ENCODE measurements around the gene IMP3.

Gene IMP3

DNA sequence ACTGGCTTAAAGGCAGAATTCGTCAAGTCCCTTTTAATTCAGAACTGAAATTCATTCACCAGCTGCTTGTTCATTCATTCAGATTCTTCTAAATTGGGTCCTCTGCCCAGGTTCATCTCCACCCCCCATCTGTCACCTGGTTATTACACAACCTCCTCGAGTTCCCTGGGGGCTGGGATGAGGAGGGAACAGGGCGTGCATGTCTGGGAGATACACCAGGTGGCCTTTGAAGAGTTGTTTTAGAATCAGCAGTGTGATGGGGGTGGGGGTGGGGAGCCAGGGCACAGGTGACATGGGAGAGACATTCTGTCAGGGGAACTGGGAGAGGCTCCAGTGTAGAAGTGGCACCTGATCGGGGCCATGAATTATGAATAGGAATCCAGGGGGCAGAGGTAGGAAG lies 15.9 kb upstream of the IMP3 start:
- TF ChIP-seq SNAI2 (CRISPR knock-in tag; IDR thresholded peaks at IDR 0.05) (no peak), TOX (CRISPR knock-in tag; IDR thresholded peaks at IDR 0.05; ENCODE audit: borderline replicate concordance) (no peak), PPARA (CRISPR knock-in tag; IDR thresholded peaks at IDR 0.05; ENCODE audit: borderline replicate concordance) (no peak), ISL1 (CRISPR knock-in tag; IDR thresholded peaks at IDR 0.05) (no peak), CSRNP3 (CRISPR knock-in tag; IDR thresholded peaks at IDR 0.05) (no peak), ZNF8 (CRISPR knock-in tag; IDR thresholded peaks at IDR 0.05) (no peak), CSDC2 (CRISPR knock-in tag; IDR thresholded peaks at IDR 0.05) (no peak), ZFP30 (CRISPR knock-in tag; IDR thresholded peaks at IDR 0.05) (no peak), ZFP3 (CRISPR knock-in tag; IDR thresholded peaks at IDR 0.05) (no peak), ZNF565 (CRISPR knock-in tag; conservative IDR thresholded peaks at IDR 0.05; ENCODE audit: low read depth) (no peak), TCF4 (CRISPR knock-in tag; IDR thresholded peaks at IDR 0.05; ENCODE audit: borderline replicate concordance) (no peak), GLIS3 (CRISPR knock-in tag; IDR thresholded peaks at IDR 0.05) (no peak), RARB (CRISPR knock-in tag; IDR thresholded peaks at IDR 0.05) (no peak), PATZ1 (CRISPR knock-in tag; IDR thresholded peaks at IDR 0.05; ENCODE audit: borderline replicate concordance) (no peak), OSR1 (CRISPR knock-in tag; IDR thresholded peaks at IDR 0.05) (no peak)
- TF ChIP-seq, protein P1, sequence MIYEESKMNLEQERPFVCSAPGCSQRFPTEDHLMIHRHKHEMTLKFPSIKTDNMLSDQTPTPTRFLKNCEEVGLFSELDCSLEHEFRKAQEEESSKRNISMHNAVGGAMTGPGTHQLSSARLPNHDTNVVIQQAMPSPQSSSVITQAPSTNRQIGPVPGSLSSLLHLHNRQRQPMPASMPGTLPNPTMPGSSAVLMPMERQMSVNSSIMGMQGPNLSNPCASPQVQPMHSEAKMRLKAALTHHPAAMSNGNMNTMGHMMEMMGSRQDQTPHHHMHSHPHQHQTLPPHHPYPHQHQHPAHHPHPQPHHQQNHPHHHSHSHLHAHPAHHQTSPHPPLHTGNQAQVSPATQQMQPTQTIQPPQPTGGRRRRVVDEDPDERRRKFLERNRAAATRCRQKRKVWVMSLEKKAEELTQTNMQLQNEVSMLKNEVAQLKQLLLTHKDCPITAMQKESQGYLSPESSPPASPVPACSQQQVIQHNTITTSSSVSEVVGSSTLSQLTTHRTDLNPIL (CRISPR knock-in tag; IDR thresholded peaks at IDR 0.05; ENCODE audit: low read depth): no peak
- TF ChIP-seq, protein P2, sequence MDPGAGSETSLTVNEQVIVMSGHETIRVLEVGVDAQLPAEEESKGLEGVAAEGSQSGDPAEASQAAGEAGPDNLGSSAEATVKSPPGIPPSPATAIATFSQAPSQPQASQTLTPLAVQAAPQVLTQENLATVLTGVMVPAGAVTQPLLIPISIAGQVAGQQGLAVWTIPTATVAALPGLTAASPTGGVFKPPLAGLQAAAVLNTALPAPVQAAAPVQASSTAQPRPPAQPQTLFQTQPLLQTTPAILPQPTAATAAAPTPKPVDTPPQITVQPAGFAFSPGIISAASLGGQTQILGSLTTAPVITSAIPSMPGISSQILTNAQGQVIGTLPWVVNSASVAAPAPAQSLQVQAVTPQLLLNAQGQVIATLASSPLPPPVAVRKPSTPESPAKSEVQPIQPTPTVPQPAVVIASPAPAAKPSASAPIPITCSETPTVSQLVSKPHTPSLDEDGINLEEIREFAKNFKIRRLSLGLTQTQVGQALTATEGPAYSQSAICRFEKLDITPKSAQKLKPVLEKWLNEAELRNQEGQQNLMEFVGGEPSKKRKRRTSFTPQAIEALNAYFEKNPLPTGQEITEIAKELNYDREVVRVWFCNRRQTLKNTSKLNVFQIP (CRISPR knock-in tag; IDR thresholded peaks at IDR 0.05; ENCODE audit: borderline replicate concordance, low read depth): no peak
- ATAC-seq: no peak

DNA sequence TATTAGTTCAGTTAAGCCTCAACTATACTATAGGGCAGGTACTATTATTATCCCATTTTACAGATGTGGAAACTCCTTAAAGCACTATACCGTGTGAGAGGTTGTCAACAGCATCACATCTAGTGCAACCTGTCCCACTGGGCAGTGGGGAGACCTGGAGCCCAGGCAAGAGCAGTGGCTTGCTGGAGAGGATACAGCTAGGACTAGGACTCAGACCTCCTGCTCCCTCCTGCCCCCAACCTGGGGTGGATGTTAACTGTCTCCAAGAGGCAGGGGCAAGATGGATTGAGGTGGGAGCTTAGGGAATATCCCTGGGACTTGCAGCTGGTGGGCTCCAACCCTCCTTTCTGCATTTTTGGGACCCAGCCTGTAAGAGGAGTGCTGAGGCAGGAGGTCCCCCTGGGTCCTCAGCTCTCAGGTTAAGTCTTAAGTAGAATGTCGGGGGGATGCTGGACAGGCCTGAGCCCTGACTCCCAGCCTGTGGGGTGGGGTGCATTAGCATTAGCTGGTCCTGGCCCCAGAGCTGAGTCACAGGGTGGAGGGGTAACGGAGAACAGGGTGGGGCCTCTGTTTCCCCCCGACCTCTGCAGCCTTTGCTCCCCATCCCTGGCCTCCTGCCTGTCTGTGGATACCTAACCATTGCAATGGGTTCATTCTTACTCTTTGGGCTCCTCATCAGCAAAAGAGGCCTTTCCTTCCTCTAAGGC lies 14.3 kb upstream of the IMP3 start:
- no peak for ATAC-seq
- TF ChIP-seq ZFP30 (CRISPR knock-in tag; IDR thresholded peaks at IDR 0.05) (no peak), RARB (CRISPR knock-in tag; IDR thresholded peaks at IDR 0.05) (no peak), GLIS3 (CRISPR knock-in tag; IDR thresholded peaks at IDR 0.05) (no peak)

DNA sequence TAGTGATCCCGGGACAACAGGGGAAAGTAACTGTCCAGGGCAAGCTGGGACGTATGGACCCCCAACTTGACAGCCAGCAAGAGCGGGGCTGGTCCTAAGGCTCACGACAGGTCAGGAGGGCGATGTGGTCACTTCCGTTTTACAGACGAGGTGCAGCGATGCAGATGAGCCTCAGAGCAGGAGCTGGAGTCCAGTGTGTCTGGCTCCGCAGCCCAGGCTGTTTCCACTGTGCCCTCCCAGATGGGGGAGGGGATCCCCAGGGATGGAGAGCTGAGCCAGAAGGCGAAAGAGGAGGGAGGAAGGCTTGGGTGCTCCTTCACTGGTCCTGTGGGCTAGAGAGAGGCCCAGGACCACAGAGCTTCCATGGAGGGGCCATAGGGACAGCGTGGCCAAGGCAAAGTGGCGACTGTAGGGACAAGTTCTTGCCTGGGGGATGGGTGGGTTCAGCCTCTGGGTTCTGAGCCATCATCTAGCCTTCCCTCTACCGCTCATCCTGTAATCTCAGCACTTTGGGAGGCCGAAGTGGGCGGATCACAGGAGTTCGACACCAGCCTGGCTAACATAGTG lies 13.4 kb upstream of the IMP3 start:
- TF ChIP-seq RARB (CRISPR knock-in tag; IDR thresholded peaks at IDR 0.05): no peak
- no peak for TF ChIP-seq ESRRG (CRISPR knock-in tag; IDR thresholded peaks at IDR 0.05)
- TF ChIP-seq TOX (CRISPR knock-in tag; IDR thresholded peaks at IDR 0.05; ENCODE audit: borderline replicate concordance): no peak
- ATAC-seq: no peak

DNA sequence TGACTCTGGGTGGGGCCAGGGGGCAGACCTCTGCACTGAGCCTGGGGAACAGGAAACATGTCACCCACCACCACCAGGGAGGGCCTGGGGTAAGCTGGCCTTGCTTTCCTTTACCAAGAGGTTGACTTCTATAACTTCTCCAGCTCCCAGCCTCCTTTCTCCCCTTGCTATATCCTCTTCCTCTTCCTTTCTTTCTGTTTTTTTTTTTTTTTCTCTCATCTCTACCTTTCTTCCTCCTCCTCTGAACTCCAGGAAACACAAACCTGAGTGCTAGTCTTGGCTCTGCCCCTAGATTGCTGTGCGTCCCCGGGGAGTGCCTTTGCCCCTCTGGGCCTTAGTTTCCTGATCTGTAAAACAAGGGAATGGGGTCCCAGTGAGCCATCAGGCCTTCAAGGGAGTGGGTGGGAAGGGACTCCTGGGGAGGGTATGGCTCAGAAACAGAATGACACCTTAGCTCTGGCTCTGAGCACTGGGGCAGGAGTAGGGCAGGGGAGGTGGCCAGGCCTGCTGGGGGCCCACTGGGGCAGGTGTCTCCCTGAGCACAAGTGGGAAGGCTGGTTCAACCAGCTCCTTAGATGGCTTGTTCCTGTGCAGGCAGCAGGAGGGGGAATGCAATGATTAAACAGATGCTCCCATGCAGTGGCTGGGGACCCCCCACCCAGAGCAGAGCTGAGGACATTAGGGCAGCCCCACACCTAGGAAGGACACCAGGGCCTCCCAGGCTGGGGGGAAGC lies 12.0 kb upstream of the IMP3 start:
- ATAC-seq: no peak
- TF ChIP-seq ARNTL (CRISPR knock-in tag; IDR thresholded peaks at IDR 0.05; ENCODE audit: borderline replicate concordance, low read depth) (no peak), ZFP3 (CRISPR knock-in tag; IDR thresholded peaks at IDR 0.05) (no peak), ZC3H10 (CRISPR knock-in tag; IDR thresholded peaks at IDR 0.05) (no peak), PATZ1 (CRISPR knock-in tag; IDR thresholded peaks at IDR 0.05; ENCODE audit: borderline replicate concordance) (no peak), ISL1 (CRISPR knock-in tag; IDR thresholded peaks at IDR 0.05) (no peak), CSDC2 (CRISPR knock-in tag; IDR thresholded peaks at IDR 0.05) (no peak), BACH2 (CRISPR knock-in tag; IDR thresholded peaks at IDR 0.05; ENCODE audit: borderline replicate concordance) (no peak), RARB (CRISPR knock-in tag; IDR thresholded peaks at IDR 0.05) (no peak), PPARA (CRISPR knock-in tag; IDR thresholded peaks at IDR 0.05; ENCODE audit: borderline replicate concordance) (no peak), ZNF8 (CRISPR knock-in tag; IDR thresholded peaks at IDR 0.05) (no peak), TOX (CRISPR knock-in tag; IDR thresholded peaks at IDR 0.05; ENCODE audit: borderline replicate concordance) (no peak), SNAI2 (CRISPR knock-in tag; IDR thresholded peaks at IDR 0.05) (no peak), ESRRG (CRISPR knock-in tag; IDR thresholded peaks at IDR 0.05) (no peak), OSR1 (CRISPR knock-in tag; IDR thresholded peaks at IDR 0.05) (no peak), CSRNP3 (CRISPR knock-in tag; IDR thresholded peaks at IDR 0.05) (no peak)
- TF ChIP-seq, protein P2 (CRISPR knock-in tag; IDR thresholded peaks at IDR 0.05; ENCODE audit: borderline replicate concordance, low read depth): no peak

Measured in SK-N-SH treated with all-trans-retinoic acid at 6 μM for 48 hours (cell line).